ENCODE data around the gene MORC1.
"Not testable (repeated sequence)": the region's sequence is repeated elsewhere in the genome, so short reads cannot be mapped to it uniquely, and the experiment has no call there.

The MORC1 gene

GRCh38 chr3:109117939-109118338 lies at the start of gene MORC1:
Gene MORC1, minus strand, starts transcription at chr3:109118134. Its CDS starts 75 bp downstream, at chr3:109118059.
- H3K27ac Mint-ChIP-seq, result no peak within 1 kb of the TSS
- no peaks in the 10 kb centered on the region for H3K36me3 Mint-ChIP-seq
- H3K4me1 Mint-ChIP-seq, result no peaks in the 10 kb centered on the region
- H3K9me3 Mint-ChIP-seq, result no peaks in the 10 kb centered on the region
- no peak within 1 kb of the TSS for H3K4me3 Mint-ChIP-seq
- DNase-seq (ENCODE audit: low spot score in 2 of 2), result no peak
- ATAC-seq, result peak; percentile 37

- no peaks in the 10 kb centered on the region for H3K4me1 Mint-ChIP-seq
- ATAC-seq (no peak), DNase-seq (ENCODE audit: low spot score in 2 of 2) (no peak)
- no peak overlapping the region for H3K4me3 Mint-ChIP-seq
- H3K9me3 Mint-ChIP-seq, result no peaks in the 10 kb centered on the region
- H3K36me3 Mint-ChIP-seq, result no peaks in the 10 kb centered on the region
- no peak overlapping the region for H3K27ac Mint-ChIP-seq
Measured at GRCh38 chr3:109165905-109166304, 48.0 kb upstream of the MORC1 start.

- peaks cover 5% of the 10 kb centered on the region for H3K9me3 Mint-ChIP-seq
- no peak for ATAC-seq
- H3K27ac Mint-ChIP-seq, result no peak overlapping the region
- DNase-seq (ENCODE audit: low spot score in 2 of 2), result no peak
- no peak overlapping the region for H3K4me3 Mint-ChIP-seq
- no peaks in the 10 kb centered on the region for H3K36me3 Mint-ChIP-seq
- no peaks in the 10 kb centered on the region for H3K4me1 Mint-ChIP-seq
Measured at GRCh38 chr3:109161487-109162123, 43.7 kb upstream of the MORC1 start.

GRCh38 chr3:109155828-109156227 lies 37.9 kb upstream of the MORC1 start:
- Mint-ChIP-seq H3K36me3 (no peaks in the 10 kb centered on the region), H3K4me1 (no peaks in the 10 kb centered on the region), H3K27ac (no peak overlapping the region), H3K9me3 (peaks cover 5% of the 10 kb centered on the region), H3K4me3 (no peak overlapping the region)
- DNase-seq (ENCODE audit: low spot score in 2 of 2) (no peak), ATAC-seq (no peak)

- ATAC-seq, result no peak
- no peak overlapping the region for H3K4me3 Mint-ChIP-seq
- H3K9me3 Mint-ChIP-seq, result peaks cover 5% of the 10 kb centered on the region
- DNase-seq (ENCODE audit: low spot score in 2 of 2), result no peak
- H3K36me3 Mint-ChIP-seq, result no peaks in the 10 kb centered on the region
- H3K27ac Mint-ChIP-seq, result no peak overlapping the region
- no peaks in the 10 kb centered on the region for H3K4me1 Mint-ChIP-seq
Measured at GRCh38 chr3:109154979-109155378, 37.0 kb upstream of the MORC1 start.

GRCh38 chr3:109152320-109152719 lies 34.4 kb upstream of the MORC1 start:
- H3K27ac Mint-ChIP-seq, result no peak overlapping the region
- no peaks in the 10 kb centered on the region for H3K4me1 Mint-ChIP-seq
- no peak overlapping the region for H3K4me3 Mint-ChIP-seq
- H3K9me3 Mint-ChIP-seq, result peaks cover 3% of the 10 kb centered on the region
- no peaks in the 10 kb centered on the region for H3K36me3 Mint-ChIP-seq
- ATAC-seq, result no peak
- DNase-seq (ENCODE audit: low spot score in 2 of 2), result no peak

GRCh38 chr3:109149078-109149477 lies 31.1 kb upstream of the MORC1 start:
- H3K9me3 Mint-ChIP-seq, result peaks cover 2% of the 10 kb centered on the region
- no peak overlapping the region for H3K27ac Mint-ChIP-seq
- DNase-seq (ENCODE audit: low spot score in 2 of 2), result no peak
- no peak for ATAC-seq
- no peaks in the 10 kb centered on the region for H3K4me1 Mint-ChIP-seq
- H3K4me3 Mint-ChIP-seq, result no peak overlapping the region
- H3K36me3 Mint-ChIP-seq, result no peaks in the 10 kb centered on the region

GRCh38 chr3:109143646-109144045 lies 25.7 kb upstream of the MORC1 start:
- no peaks in the 10 kb centered on the region for H3K36me3 Mint-ChIP-seq
- peaks cover 2% of the 10 kb centered on the region for H3K9me3 Mint-ChIP-seq
- H3K27ac Mint-ChIP-seq, result no peak overlapping the region
- no peaks in the 10 kb centered on the region for H3K4me1 Mint-ChIP-seq
- ATAC-seq (no peak), DNase-seq (ENCODE audit: low spot score in 2 of 2) (no peak)
- H3K4me3 Mint-ChIP-seq, result no peak overlapping the region

- Mint-ChIP-seq H3K9me3 (no peaks in the 10 kb centered on the region), H3K27ac (no peak overlapping the region), H3K36me3 (no peaks in the 10 kb centered on the region), H3K4me3 (no peak overlapping the region), H3K4me1 (no peaks in the 10 kb centered on the region)
- ATAC-seq, result no peak
- DNase-seq (ENCODE audit: low spot score in 2 of 2), result no peak
Measured at GRCh38 chr3:109140318-109140717, 22.4 kb upstream of the MORC1 start.

- no peak overlapping the region for H3K27ac Mint-ChIP-seq
- no peaks in the 10 kb centered on the region for H3K4me1 Mint-ChIP-seq
- ATAC-seq (no peak), DNase-seq (ENCODE audit: low spot score in 2 of 2) (no peak)
- H3K4me3 Mint-ChIP-seq, result no peak overlapping the region
- no peaks in the 10 kb centered on the region for H3K9me3 Mint-ChIP-seq
- H3K36me3 Mint-ChIP-seq, result no peaks in the 10 kb centered on the region
Measured at GRCh38 chr3:109137761-109138160, 19.8 kb upstream of the MORC1 start.

- H3K36me3 Mint-ChIP-seq, result no peaks in the 10 kb centered on the region
- no peak within 1 kb of the TSS for H3K27ac Mint-ChIP-seq
- no peaks in the 10 kb centered on the region for H3K4me1 Mint-ChIP-seq
- no peak for DNase-seq (ENCODE audit: low spot score in 2 of 2)
- H3K4me3 Mint-ChIP-seq, result no peak within 1 kb of the TSS
- no peaks in the 10 kb centered on the region for H3K9me3 Mint-ChIP-seq
- no peak for ATAC-seq
Measured at GRCh38 chr3:109136523-109136922, 18.6 kb upstream of the MORC1 start, which contains the start of gene C3orf85. Gene C3orf85, plus strand, starts transcription at chr3:109136719. Its CDS starts 129 bp downstream, at chr3:109136848.

- H3K27ac Mint-ChIP-seq; H3K4me1 Mint-ChIP-seq; ATAC-seq; H3K9me3 Mint-ChIP-seq; DNase-seq (ENCODE audit: low spot score in 2 of 2); H3K4me3 Mint-ChIP-seq; H3K36me3 Mint-ChIP-seq: not testable (repeated sequence)
Measured at GRCh38 chr3:109133474-109133816, 15.5 kb upstream of the MORC1 start.

- ATAC-seq (no peak), DNase-seq (ENCODE audit: low spot score in 2 of 2) (no peak)
- Mint-ChIP-seq H3K9me3 (peaks cover 3% of the 10 kb centered on the region), H3K36me3 (no peaks in the 10 kb centered on the region), H3K4me1 (no peaks in the 10 kb centered on the region), H3K4me3 (no peak overlapping the region), H3K27ac (no peak overlapping the region)
Measured at GRCh38 chr3:109132801-109133473, 15.0 kb upstream of the MORC1 start.

- Mint-ChIP-seq H3K4me3 (no peak overlapping the region), H3K4me1 (no peaks in the 10 kb centered on the region), H3K27ac (no peak overlapping the region), H3K36me3 (no peaks in the 10 kb centered on the region), H3K9me3 (peaks cover 3% of the 10 kb centered on the region)
- ATAC-seq, result no peak
- no peak for DNase-seq (ENCODE audit: low spot score in 2 of 2)
Measured at GRCh38 chr3:109131276-109131675, 13.3 kb upstream of the MORC1 start.

- Mint-ChIP-seq H3K27ac (no peak overlapping the region), H3K4me1 (no peaks in the 10 kb centered on the region), H3K36me3 (no peaks in the 10 kb centered on the region), H3K9me3 (peaks cover 3% of the 10 kb centered on the region), H3K4me3 (no peak overlapping the region)
- DNase-seq (ENCODE audit: low spot score in 2 of 2) (no peak), ATAC-seq (no peak)
Measured at GRCh38 chr3:109127553-109127952, 9.6 kb upstream of the MORC1 start.

- peaks cover 3% of the 10 kb centered on the region for H3K9me3 Mint-ChIP-seq
- H3K27ac Mint-ChIP-seq, result no peak overlapping the region
- no peaks in the 10 kb centered on the region for H3K4me1 Mint-ChIP-seq
- ATAC-seq (no peak), DNase-seq (ENCODE audit: low spot score in 2 of 2) (no peak)
- no peaks in the 10 kb centered on the region for H3K36me3 Mint-ChIP-seq
- H3K4me3 Mint-ChIP-seq, result no peak overlapping the region
Measured at GRCh38 chr3:109125902-109126301, 8.0 kb upstream of the MORC1 start.

Data from stimulated activated effector memory CD8-positive, alpha-beta T cell treated with anti-CD3 and anti-CD28 coated beads, Interleukin-12 subunit alpha, Interleukin-12 subunit beta, amount 100 ng/mL, for 72 hours (primary cell).